Psoas muscle (tissue), 8 donors: Measurements from ENCODE around the gene ATP8B4. TPM values are rescaled to one million over a fixed set of nuclear protein-coding genes. Genes with fewer than 3 reads are reported as not detected.

ENCODE experiments used
- ATAC-seq, 4 donors: fragments of 200-7000 bp; cut with Tn5 transposase; one replicate each; pipeline ENCODE4 v1.9.1; 2020; ENCODE audit warnings: moderate library complexity in 3 of 4, mild to moderate bottlenecking in 2 of 4
- DNase-seq, 2 donors: peaks; one replicate each; pipeline ENCODE4 v3.0.0-alpha.2; 2020
- H3K27ac ChIP-seq: fragments of 200-600 bp; one replicate; pipeline ENCODE4 v1.8.0; 2022
- H3K27me3 ChIP-seq, 3 donors: fragments of 200-600 bp in 1 of 3; one replicate each; pipeline versions ENCODE4 v1.6.1 to v1.8.0; 2013 to 2022; ENCODE audit warnings: low read length in 2 of 3, mild to moderate bottlenecking in 2 of 3, moderate library complexity in 1 of 3; ENCODE audit not compliant: insufficient read depth in 3 of 3
- H3K36me3 ChIP-seq, 2 donors: fragments of 200-600 bp in 1 of 2; one replicate each; pipeline versions ENCODE4 v1.6.1 to v1.8.0; 2013 to 2022; ENCODE audit warnings: low read depth in 1 of 2, mild to moderate bottlenecking in 1 of 2, moderate library complexity in 1 of 2; ENCODE audit not compliant: insufficient read depth in 1 of 2
- H3K4me1 ChIP-seq: fragments of 200-600 bp; one replicate; pipeline ENCODE4 v1.8.0; 2022
- H3K4me3 ChIP-seq: fragments of 200-600 bp; one replicate; pipeline ENCODE4 v1.8.0; 2022; ENCODE audit warnings: mild to moderate bottlenecking
- H3K9me3 ChIP-seq: fragments of 200-600 bp; one replicate; pipeline ENCODE4 v1.8.0; 2022
- WGBS, 3 donors: extraction: QIAGEN DNeasy Blood & Tissue Kit; methylation state at CpG; one replicate each; pipeline versions ENCODE4 v1.1.6 to v1.1.7; 2013; 5-methylcytosine and 5-hydroxymethylcytosine counted together
- intact Hi-C, 2 donors: fragments of 100-400 bp; cut with DNase I; formaldehyde crosslinking; loops; one replicate each; pipeline versions ENCODE4 v1.11.0 to v1.14.2; 2022
- polyA plus RNA-seq, 3 donors: library from polyadenylated mRNA; stranded (reverse); fragments of 200-250 nt; gene quantifications; one replicate each; pipeline ENCODE4 v1.2.3, GENCODE V29; 2013
- total RNA-seq, 4 donors: library from RNA; stranded (reverse); fragmentation: NEBNext Ultra II Directional in 2 of 4; extraction: Animal tissue kit (Norgen Biotek cat#: 25700) in 2 of 4; gene quantifications; one replicate each; pipeline versions ENCODE4 v1.2.1 to v1.2.4, GENCODE V29; 2021 to 2023
- TF ChIP-seq, protein P1 (sequence below): fragments of 200-600 bp; IDR thresholded peaks from one replicate; pipeline ENCODE4 v1.8.0; 2022; ENCODE audit warnings: antibody characterized with exemption
- donor health status: healthy with polysubstance abuse.
- donor health status: DM: no; HTN: no; CAD: no; lungs with moderate emphysema.
- donor health status: Bipolar disorder and iron deficiency.
- donor health status: healthy.
- donor health status: DM: yes; HTN: yes; CAD: no.
- donor health status: DM: no; HTN: no; CAD: no.
- donor health status: DM: no; HTN: no; CAD: no.
- donor health status: DM: yes; HTN: yes; CAD: no.

The ATP8B4 gene
- total and polyA plus RNA-seq, 7 donors: 0.25 to 2.2 (median 1.0) TPM

DNA sequence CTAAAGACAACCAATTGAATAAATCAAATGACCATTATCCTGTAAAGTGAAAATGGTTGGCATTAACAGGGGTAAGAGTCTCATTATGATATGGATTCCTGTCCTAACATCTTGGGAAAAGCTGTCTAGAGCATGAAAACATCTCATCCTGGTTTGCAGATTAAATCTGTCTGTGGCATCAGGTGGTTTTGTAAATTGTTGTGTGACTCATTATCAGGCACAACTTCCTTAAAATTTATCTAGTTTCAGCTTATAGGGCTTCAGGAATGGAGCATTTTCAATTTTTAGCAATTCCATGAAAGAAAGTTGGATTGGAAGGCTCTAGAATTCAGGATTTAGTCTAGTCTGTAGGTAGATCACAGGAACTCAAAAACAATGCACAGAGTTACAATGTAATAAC, 31.8 kb upstream of the ATP8B4 start:
- Histone ChIP-seq H3K36me3 (no peaks in the 10 kb centered on the region), H3K4me1 (no peaks in the 10 kb centered on the region), H3K27ac (no peak overlapping the region), H3K9me3 (no peaks in the 10 kb centered on the region), H3K27me3 (no peaks in the 10 kb centered on the region), H3K4me3 (no peak overlapping the region)
- intact Hi-C loops: no loop called here
- ATAC-seq (no peak), DNase-seq (no peak)
- TF ChIP-seq, protein P1, sequence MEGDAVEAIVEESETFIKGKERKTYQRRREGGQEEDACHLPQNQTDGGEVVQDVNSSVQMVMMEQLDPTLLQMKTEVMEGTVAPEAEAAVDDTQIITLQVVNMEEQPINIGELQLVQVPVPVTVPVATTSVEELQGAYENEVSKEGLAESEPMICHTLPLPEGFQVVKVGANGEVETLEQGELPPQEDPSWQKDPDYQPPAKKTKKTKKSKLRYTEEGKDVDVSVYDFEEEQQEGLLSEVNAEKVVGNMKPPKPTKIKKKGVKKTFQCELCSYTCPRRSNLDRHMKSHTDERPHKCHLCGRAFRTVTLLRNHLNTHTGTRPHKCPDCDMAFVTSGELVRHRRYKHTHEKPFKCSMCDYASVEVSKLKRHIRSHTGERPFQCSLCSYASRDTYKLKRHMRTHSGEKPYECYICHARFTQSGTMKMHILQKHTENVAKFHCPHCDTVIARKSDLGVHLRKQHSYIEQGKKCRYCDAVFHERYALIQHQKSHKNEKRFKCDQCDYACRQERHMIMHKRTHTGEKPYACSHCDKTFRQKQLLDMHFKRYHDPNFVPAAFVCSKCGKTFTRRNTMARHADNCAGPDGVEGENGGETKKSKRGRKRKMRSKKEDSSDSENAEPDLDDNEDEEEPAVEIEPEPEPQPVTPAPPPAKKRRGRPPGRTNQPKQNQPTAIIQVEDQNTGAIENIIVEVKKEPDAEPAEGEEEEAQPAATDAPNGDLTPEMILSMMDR: no peak

DNA sequence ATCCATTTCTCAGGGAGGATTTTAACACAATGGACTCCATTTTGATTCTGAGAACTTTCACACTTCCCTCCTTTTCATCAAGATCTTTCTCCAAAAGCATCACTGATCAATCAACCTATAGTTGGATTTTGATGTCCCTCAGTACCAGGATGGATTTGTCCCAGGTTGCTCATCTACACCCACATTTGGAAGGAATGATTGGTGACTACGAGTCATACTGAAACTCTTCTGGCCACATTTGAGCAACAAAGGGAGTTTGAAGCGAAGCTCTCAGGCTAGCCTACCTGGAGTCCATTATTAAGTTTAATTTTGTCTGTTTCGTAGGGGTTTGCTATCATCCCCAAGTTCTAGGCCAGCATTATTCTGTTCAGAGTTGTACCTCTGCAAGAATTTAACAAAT, 31.3 kb upstream of the ATP8B4 start:
- H3K4me3 ChIP-seq: no peak overlapping the region
- DNase-seq: no peak
- H3K4me1 ChIP-seq: no peaks in the 10 kb centered on the region
- no peak overlapping the region for H3K27ac ChIP-seq
- TF ChIP-seq, protein P1: no peak
- no peaks in the 10 kb centered on the region for H3K27me3 ChIP-seq
- H3K36me3 ChIP-seq: no peaks in the 10 kb centered on the region
- ATAC-seq: no peak
- no peaks in the 10 kb centered on the region for H3K9me3 ChIP-seq
- 83 to 90% (median 89%) methylated on average over 3 of the region's 3 CpGs for WGBS, 3 donors
- intact Hi-C loops: no loop called here

DNA sequence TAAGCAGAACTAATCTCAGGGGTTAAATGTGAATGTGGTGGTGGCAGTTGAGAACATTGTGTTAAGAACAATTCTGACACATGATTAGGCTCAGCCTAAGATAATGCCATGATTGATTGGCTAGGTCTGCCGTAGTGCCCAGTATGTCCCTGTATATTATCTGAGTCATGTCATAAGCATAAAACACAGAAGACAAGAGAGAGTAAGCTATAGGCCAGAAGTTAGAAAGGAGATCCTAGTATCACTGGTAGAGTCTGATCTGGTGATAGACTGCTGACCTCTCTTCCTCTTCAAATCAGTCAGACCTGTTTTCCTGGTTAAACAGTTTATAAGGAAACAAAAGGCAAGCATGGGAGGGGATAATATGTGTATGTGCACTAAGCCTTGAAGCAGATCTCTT, 30.1 kb upstream of the ATP8B4 start:
- Histone ChIP-seq H3K9me3 (no peaks in the 10 kb centered on the region), H3K27me3 (no peaks in the 10 kb centered on the region), H3K4me3 (no peak overlapping the region), H3K4me1 (no peaks in the 10 kb centered on the region), H3K36me3 (no peaks in the 10 kb centered on the region), H3K27ac (no peak overlapping the region)
- TF ChIP-seq, protein P1: no peak
- DNase-seq (no peak), ATAC-seq (no peak)
- 27 to 36% (median 27%) methylated on average over 1 of the region's 1 CpG for WGBS, 3 donors
- intact Hi-C loops: loop anchor here (10.0 kb wide), 3 partner anchors 724 to 1284 kb away; partner anchors contain the start of gene FGF7 (in 1 of the 2)

DNA sequence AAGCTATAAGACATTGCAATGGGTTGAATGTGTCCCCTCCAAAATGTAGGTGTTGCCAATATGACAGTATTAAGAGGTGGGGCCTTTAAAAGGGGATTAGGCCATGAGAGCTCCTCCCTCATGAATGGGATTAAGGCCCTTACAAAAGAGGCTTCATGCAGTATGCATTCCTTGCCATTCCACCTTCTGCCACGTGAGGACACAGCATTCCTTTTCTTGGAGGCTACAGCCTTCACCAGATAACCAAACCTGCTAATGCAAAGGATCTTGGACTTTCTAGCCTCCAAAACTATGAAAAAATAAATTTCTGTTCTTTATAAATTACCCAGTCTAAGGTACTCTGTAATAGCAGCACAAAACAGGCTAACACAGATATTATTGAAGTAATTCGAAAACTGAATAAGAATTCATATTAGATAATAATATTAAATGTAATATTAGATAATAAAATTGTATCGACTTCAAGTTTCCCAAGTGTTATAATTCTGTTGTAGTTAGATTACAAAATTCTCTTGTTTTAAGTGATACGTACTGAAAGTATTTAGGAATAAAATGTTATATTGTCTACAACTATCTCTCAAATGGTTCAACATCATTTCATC, 29.4 kb upstream of the ATP8B4 start:
- no peaks in the 10 kb centered on the region for H3K27me3 ChIP-seq
- H3K9me3 ChIP-seq: no peaks in the 10 kb centered on the region
- no peaks in the 10 kb centered on the region for H3K36me3 ChIP-seq
- no peaks in the 10 kb centered on the region for H3K4me1 ChIP-seq
- ATAC-seq (no peak), DNase-seq (no peak)
- intact Hi-C loops: loop anchor here (10.0 kb wide), 3 partner anchors 724 to 1284 kb away; partner anchors contain the start of gene FGF7 (in 1 of the 2)
- H3K27ac ChIP-seq: no peak overlapping the region
- H3K4me3 ChIP-seq: no peak overlapping the region
- TF ChIP-seq, protein P1: no peak
- 78 to 81% (median 79%) methylated on average over 4 of the region's 4 CpGs for WGBS, 3 donors

DNA sequence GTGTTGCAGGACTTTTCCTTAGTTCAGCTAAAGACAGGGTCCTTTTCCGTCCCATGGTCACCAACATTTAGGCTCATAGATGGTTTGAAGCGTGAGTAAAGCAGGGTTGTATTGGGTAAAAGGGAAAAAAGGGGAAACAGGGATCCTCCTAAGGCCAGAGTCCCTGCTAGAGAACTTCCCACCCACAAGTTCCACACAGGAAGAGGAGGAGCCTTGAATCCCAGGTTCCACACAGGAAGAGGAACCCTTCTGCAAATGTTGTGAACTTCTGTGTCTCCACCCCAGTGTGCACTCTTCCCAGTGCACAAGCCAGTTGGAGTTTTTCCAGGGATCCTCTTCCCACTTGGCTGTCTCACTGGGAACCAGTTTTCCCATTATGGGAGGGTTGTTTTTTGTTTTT, 27.6 kb upstream of the ATP8B4 start:
- TF ChIP-seq, protein P1: no peak
- 85 to 90% (median 87%) methylated on average over 2 of the region's 2 CpGs for WGBS, 3 donors
- Histone ChIP-seq H3K4me1 (no peaks in the 10 kb centered on the region), H3K27ac (no peak overlapping the region), H3K36me3 (no peaks in the 10 kb centered on the region), H3K27me3 (no peaks in the 10 kb centered on the region), H3K4me3 (no peak overlapping the region), H3K9me3 (no peaks in the 10 kb centered on the region)
- ATAC-seq: no peak
- intact Hi-C loops: loop anchor here (10.0 kb wide), 3 partner anchors 722 to 1282 kb away; partner anchors contain the start of gene FGF7 (in 1 of the 2)
- DNase-seq: no peak
